SK-N-SH (cell line): ENCODE results near the gene DLD. TPM values are rescaled to one million over a fixed set of nuclear protein-coding genes. Genes with fewer than 3 reads are reported as not detected.

ENCODE experiments used
- CTCF ChIA-PET: fragments of 300-600, 350-600 bp; formaldehyde crosslinking; extraction: SDS; loops from one replicate; lab custom pipeline; 2021; lab: Yijun Ruan, JAX
- POLR2A ChIA-PET: fragments of 350-600 bp; sonication (Branson Sonifier 250); formaldehyde crosslinking; extraction: SDS; loops from one replicate; lab custom pipeline; 2020; ENCODE audit warnings: antibody characterized with exemption, inconsistent platforms; lab: Yijun Ruan, JAX
- DNase-seq: peaks from one replicate; pipeline ENCODE4 v3.0.0; 2012
- H2AFZ ChIP-seq: fragments of 200-600 bp; sonication (generic); 2 replicates; pipeline ENCODE4 v1.8.1; 2016; ENCODE audit warnings: antibody characterized with exemption, mild to moderate bottlenecking, low read depth
- H3F3A ChIP-seq: fragments of 200-600 bp; sonication (generic); replicated peaks from 2 replicates; pipeline ENCODE3; 2016; ENCODE audit warnings: antibody characterized with exemption, mild to moderate bottlenecking; ENCODE audit not compliant: insufficient read depth
- H3K27ac ChIP-seq, 2 experiments: fragments of 200-500 bp in 1 of 2; fragments of 200-600 bp in 1 of 2; sonication (Bioruptor generic) in 1 of 2; sonication (generic), shearing (Covaris generic) in 1 of 2; 2 replicates each; pipeline versions ENCODE4 v1.5.1 to v1.6.1; 2014 to 2016; ENCODE audit warnings: low read depth in 2 of 2, inconsistent platforms in 1 of 2, low read length in 1 of 2, mild to moderate bottlenecking in 1 of 2, mixed read lengths in 1 of 2
- H3K27me3 ChIP-seq: fragments of 200-600 bp; sonication (generic), shearing (Covaris generic); 2 replicates; pipeline ENCODE4 v1.6.1; 2016; ENCODE audit warnings: mixed run types; ENCODE audit not compliant: insufficient read depth
- H3K36me3 ChIP-seq, 2 experiments: fragments of 200-500 bp in 1 of 2; fragments of 200-600 bp in 1 of 2; sonication (Bioruptor generic) in 1 of 2; sonication (generic) in 1 of 2; replicated peaks in 1 of 2; 2 replicates each; pipeline versions ENCODE3 to v1.5.1; 2014 to 2016; ENCODE audit warnings: low read length in 1 of 2, mild to moderate bottlenecking in 1 of 2; ENCODE audit not compliant: insufficient read depth in 2 of 2, control insufficient read depth in 1 of 2
- H3K4me1 ChIP-seq, 2 experiments: fragments of 200-500 bp in 1 of 2; fragments of 200-600 bp in 1 of 2; sonication (Bioruptor generic) in 1 of 2; sonication (generic), shearing (Covaris generic) in 1 of 2; 2 replicates each; pipeline versions ENCODE4 v1.5.1 to v1.6.1; 2014 to 2016; ENCODE audit warnings: low read depth in 1 of 2, low read length in 1 of 2, mixed run types in 1 of 2; ENCODE audit not compliant: insufficient read depth in 2 of 2, control insufficient read depth in 1 of 2
- H3K4me2 ChIP-seq: fragments of 200-600 bp; sonication (generic), shearing (Covaris generic); 2 replicates; pipeline ENCODE4 v1.6.1; 2017; ENCODE audit warnings: mixed run types
- H3K4me3 ChIP-seq, 2 experiments: fragments of 200-500 bp in 1 of 2; fragments of 200-600 bp in 1 of 2; sonication (Bioruptor generic) in 1 of 2; sonication (generic), shearing (Covaris generic) in 1 of 2; 2 replicates each; pipeline versions ENCODE4 v1.5.1 to v1.8.1; 2014 to 2016; ENCODE audit warnings: low read depth in 2 of 2, inconsistent platforms in 1 of 2, low read length in 1 of 2, mild to moderate bottlenecking in 1 of 2, mixed read lengths in 1 of 2, moderate library complexity in 1 of 2
- H3K79me2 ChIP-seq: fragments of 200-600 bp; sonication (generic); 2 replicates; pipeline ENCODE4 v1.8.1; 2017; ENCODE audit warnings: mild to moderate bottlenecking; ENCODE audit not compliant: insufficient read depth
- H3K9ac ChIP-seq: fragments of 200-600 bp; sonication (generic); 2 replicates; pipeline ENCODE4 v1.6.1; 2017; ENCODE audit warnings: mixed run types
- H3K9me2 ChIP-seq: fragments of 200-600 bp; sonication (generic); 2 replicates; pipeline ENCODE4 v1.6.1; 2017; ENCODE audit warnings: mixed run types
- H3K9me3 ChIP-seq: fragments of 200-600 bp; sonication (generic); 2 replicates; pipeline ENCODE4 v1.6.1; 2017; ENCODE audit warnings: mixed run types, mild to moderate bottlenecking, moderate library complexity
- H4K20me1 ChIP-seq: fragments of 200-600 bp; sonication (generic); 2 replicates; pipeline ENCODE4 v1.6.1; 2017; ENCODE audit warnings: mild to moderate bottlenecking, mixed run types; ENCODE audit not compliant: insufficient read depth
- CHD2 ChIP-seq: fragments of 150-350 bp; IDR thresholded peaks from 2 replicates; pipeline ENCODE4 v1.6.1; 2018; ENCODE audit warnings: low read length; ENCODE audit not compliant: partially characterized antibody
- CTCF ChIP-seq: fragments of 200-600 bp; sonication (generic); IDR thresholded peaks from 2 replicates; pipeline ENCODE4 v1.6.1; 2017; ENCODE audit warnings: antibody characterized with exemption, mild to moderate bottlenecking, moderate library complexity
- ELF1 ChIP-seq: IDR thresholded peaks from 2 replicates; pipeline ENCODE4 v1.4.0; 2012
- FOSL2 ChIP-seq: IDR thresholded peaks from 2 replicates; pipeline ENCODE4 v1.4.0; 2012; ENCODE audit warnings: low read depth, mild to moderate bottlenecking, moderate library complexity, borderline replicate concordance
- JUND ChIP-seq: IDR thresholded peaks from 2 replicates; pipeline ENCODE4 v1.4.0; 2012
- NFIC ChIP-seq: IDR thresholded peaks from 2 replicates; pipeline ENCODE4 v1.4.0; 2012; ENCODE audit warnings: borderline replicate concordance
- NRF1 ChIP-seq: IDR thresholded peaks from 2 replicates; pipeline ENCODE4 v1.6.1; 2012; ENCODE audit warnings: low read depth, mild to moderate bottlenecking, low read length
- RAD21 ChIP-seq: IDR thresholded peaks from 2 replicates; pipeline ENCODE4 v1.6.1; 2012; ENCODE audit warnings: mild to moderate bottlenecking, low read length
- RXRA ChIP-seq: IDR thresholded peaks from 2 replicates; pipeline ENCODE4 v1.4.0; 2012; ENCODE audit warnings: low read depth, mild to moderate bottlenecking, borderline replicate concordance
- SMC3 ChIP-seq: IDR thresholded peaks from 2 replicates; pipeline ENCODE4 v1.6.1; 2012; ENCODE audit warnings: low read depth, low read length, improper control_type of control experiment
- TAF1 ChIP-seq: IDR thresholded peaks from 2 replicates; pipeline ENCODE4 v1.6.1; 2012; ENCODE audit warnings: low read depth, mild to moderate bottlenecking, low read length, moderate library complexity, borderline replicate concordance
- WGBS: methylation state at CpG from one replicate; pipeline ENCODE4 v1.1.6; 2017; ENCODE audit warnings: low lambda C conversion rate; 5-methylcytosine and 5-hydroxymethylcytosine counted together
- polyA plus RNA-seq, 3 experiments: library from polyadenylated mRNA; depleted of rRNA; stranded (reverse); fragments of >200 nt; gene quantifications; 2 replicates each; pipeline ENCODE4 v1.2.3, GENCODE V29; 2012
- TF ChIP-seq, protein P1 (sequence below): IDR thresholded peaks from 2 replicates; pipeline ENCODE4 v1.4.0; 2012; ENCODE audit warnings: low read depth, borderline replicate concordance

DLD gene
- polyA plus RNA-seq, 1 of the 3 experiments (the other 2 are of a cell fraction), result 140 TPM

DNA sequence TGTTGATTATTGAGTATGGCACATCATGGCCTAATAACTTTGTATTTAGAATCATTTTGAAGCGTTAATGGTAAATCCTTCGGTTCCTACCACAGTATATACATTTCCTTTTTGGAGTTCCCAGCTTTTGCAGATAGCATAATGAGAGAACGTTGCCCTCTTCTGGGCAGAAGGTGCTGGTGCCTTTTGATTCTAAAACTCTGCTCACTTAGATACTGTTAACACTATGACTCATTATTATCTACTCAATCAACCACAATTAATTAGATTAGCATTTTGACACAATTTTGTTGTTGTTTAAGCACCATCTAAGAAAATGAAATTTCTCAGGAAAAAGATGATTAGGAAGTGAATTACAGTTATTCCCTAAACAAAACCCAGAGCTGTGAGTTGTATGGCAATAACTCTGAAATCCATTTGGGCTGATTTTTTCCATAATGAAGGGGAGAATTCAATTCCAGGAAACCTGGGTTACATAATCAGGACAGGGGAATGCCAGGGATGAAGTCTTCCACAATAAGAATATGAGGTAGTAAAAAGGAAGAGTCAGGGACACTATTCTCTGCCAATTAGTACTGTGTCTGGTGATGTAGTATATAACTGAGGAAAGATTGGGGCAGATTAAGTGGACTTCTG is 11.5 kb upstream of the DLD start:
- no peak overlapping the region for H3K4me2 ChIP-seq
- TF ChIP-seq, protein P1, sequence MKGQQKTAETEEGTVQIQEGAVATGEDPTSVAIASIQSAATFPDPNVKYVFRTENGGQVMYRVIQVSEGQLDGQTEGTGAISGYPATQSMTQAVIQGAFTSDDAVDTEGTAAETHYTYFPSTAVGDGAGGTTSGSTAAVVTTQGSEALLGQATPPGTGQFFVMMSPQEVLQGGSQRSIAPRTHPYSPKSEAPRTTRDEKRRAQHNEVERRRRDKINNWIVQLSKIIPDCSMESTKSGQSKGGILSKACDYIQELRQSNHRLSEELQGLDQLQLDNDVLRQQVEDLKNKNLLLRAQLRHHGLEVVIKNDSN, result no peak
- TF ChIP-seq NFIC (0 out of 2 replicates have a peak, but pooled peaks have one; percentile 8), JUND (peak; percentile 50), FOSL2 (peak; percentile 50), SMC3 (peak; percentile 83), CHD2 (peak; percentile 57), ELF1 (no peak), RXRA (no peak), CTCF (peak; percentile 98), NRF1 (0 out of 2 replicates have a peak, but pooled peaks have one; percentile 5), RAD21 (peak; percentile 90)
- no peaks in the 10 kb centered on the region for H3K36me3 ChIP-seq
- no peaks in the 10 kb centered on the region for H3K9me3 ChIP-seq
- no peak overlapping the region for H3K9ac ChIP-seq
- H2AFZ ChIP-seq, result peak overlapping the region; percentile 41; the same call in 1 of the 2 replicates
- peak; percentile 75 for DNase-seq
- WGBS, result 0% methylated on average over 3 of the region's 3 CpGs
- H3K9me2 ChIP-seq, result no peaks in the 10 kb centered on the region
- H3F3A ChIP-seq, result peaks cover 3% of the 10 kb centered on the region
- ChIA-PET POLR2A (interaction anchor here (0.9 to 2.6 kb wide), 3 partner anchors 9 to 136 kb away, joined by 3 to 13 read pairs (median 4); partner anchors contain the start of genes CBLL1 and DLD), CTCF (interaction anchor here (0.5 to 11.3 kb wide), 71 partner anchors 9 to 1087 kb away, joined by 3 to 284 read pairs (median 3); partner anchors contain the start of genes BCAP29, CBLL1, DLD and GPR22)
- H3K4me1 ChIP-seq, result peaks cover 0 to 2% of the 10 kb centered on the region in 2 experiments; a peak in 1 of 4 replicates
- no peaks in the 10 kb centered on the region for H3K27me3 ChIP-seq
- H3K27ac ChIP-seq, result no peak overlapping the region
- H3K4me3 ChIP-seq, result no peak overlapping the region; a peak in 1 of 4 replicates
- no peaks in the 10 kb centered on the region for H4K20me1 ChIP-seq
- no peaks in the 10 kb centered on the region for H3K79me2 ChIP-seq

- Histone ChIP-seq H3K27ac (no peak overlapping the region), H3K4me3 (no peak overlapping the region), H3K36me3 (no peaks in the 10 kb centered on the region), H2AFZ (no peak overlapping the region), H4K20me1 (no peaks in the 10 kb centered on the region), H3K9ac (no peak overlapping the region), H3K4me2 (no peak overlapping the region), H3K27me3 (peaks cover 9% of the 10 kb centered on the region; the same call in 1 of the 2 replicates), H3K79me2 (no peaks in the 10 kb centered on the region), H3F3A (peaks cover 3% of the 10 kb centered on the region), H3K9me3 (no peaks in the 10 kb centered on the region), H3K4me1 (no peaks in the 10 kb centered on the region), H3K9me2 (no peaks in the 10 kb centered on the region)
- no peak for TF ChIP-seq TAF1
- ChIA-PET CTCF (interaction anchor here (0.9 to 8.8 kb wide), 2 partner anchors 139 to 263 kb away, joined by 4 to 81 read pairs; partner anchors contain the start of gene CBLL1), POLR2A (no interaction called here)
- no peak for DNase-seq
- 49% methylated on average over 2 of the region's 2 CpGs for whole genome bisulfite sequencing
Measured at GRCh38 chr7:107882766-107883165, 8.2 kb upstream of the DLD start.
